AG09309 (cell line): Measurements from ENCODE around the gene PTPRE.

Experiments used
- DNase-seq: peaks from one replicate; pipeline ENCODE4 v3.0.0-alpha.2; 2010; ENCODE audit warnings: low read depth
- H3K4me3 ChIP-seq: 2 replicates; pipeline ENCODE4 v1.5.1; 2011; ENCODE audit warnings: mild to moderate bottlenecking, low read depth, low read length, moderate library complexity; ENCODE audit not compliant: control insufficient read depth
- TF ChIP-seq, protein P1 (sequence below): IDR thresholded peaks from 2 replicates; pipeline ENCODE4 v1.5.1; 2011; ENCODE audit warnings: mild to moderate bottlenecking, low read depth, low read length, inconsistent platforms; ENCODE audit not compliant: insufficient read depth, control insufficient read depth; ENCODE audit errors: missing control alignments

The PTPRE gene

GRCh38 chr10:127911867-127912257 lies 5.0 kb downstream of the PTPRE start:
- H3K4me3 ChIP-seq = no peak overlapping the region
- DNase-seq = no peak
- TF ChIP-seq, protein P1, sequence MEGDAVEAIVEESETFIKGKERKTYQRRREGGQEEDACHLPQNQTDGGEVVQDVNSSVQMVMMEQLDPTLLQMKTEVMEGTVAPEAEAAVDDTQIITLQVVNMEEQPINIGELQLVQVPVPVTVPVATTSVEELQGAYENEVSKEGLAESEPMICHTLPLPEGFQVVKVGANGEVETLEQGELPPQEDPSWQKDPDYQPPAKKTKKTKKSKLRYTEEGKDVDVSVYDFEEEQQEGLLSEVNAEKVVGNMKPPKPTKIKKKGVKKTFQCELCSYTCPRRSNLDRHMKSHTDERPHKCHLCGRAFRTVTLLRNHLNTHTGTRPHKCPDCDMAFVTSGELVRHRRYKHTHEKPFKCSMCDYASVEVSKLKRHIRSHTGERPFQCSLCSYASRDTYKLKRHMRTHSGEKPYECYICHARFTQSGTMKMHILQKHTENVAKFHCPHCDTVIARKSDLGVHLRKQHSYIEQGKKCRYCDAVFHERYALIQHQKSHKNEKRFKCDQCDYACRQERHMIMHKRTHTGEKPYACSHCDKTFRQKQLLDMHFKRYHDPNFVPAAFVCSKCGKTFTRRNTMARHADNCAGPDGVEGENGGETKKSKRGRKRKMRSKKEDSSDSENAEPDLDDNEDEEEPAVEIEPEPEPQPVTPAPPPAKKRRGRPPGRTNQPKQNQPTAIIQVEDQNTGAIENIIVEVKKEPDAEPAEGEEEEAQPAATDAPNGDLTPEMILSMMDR = no peak

DNA sequence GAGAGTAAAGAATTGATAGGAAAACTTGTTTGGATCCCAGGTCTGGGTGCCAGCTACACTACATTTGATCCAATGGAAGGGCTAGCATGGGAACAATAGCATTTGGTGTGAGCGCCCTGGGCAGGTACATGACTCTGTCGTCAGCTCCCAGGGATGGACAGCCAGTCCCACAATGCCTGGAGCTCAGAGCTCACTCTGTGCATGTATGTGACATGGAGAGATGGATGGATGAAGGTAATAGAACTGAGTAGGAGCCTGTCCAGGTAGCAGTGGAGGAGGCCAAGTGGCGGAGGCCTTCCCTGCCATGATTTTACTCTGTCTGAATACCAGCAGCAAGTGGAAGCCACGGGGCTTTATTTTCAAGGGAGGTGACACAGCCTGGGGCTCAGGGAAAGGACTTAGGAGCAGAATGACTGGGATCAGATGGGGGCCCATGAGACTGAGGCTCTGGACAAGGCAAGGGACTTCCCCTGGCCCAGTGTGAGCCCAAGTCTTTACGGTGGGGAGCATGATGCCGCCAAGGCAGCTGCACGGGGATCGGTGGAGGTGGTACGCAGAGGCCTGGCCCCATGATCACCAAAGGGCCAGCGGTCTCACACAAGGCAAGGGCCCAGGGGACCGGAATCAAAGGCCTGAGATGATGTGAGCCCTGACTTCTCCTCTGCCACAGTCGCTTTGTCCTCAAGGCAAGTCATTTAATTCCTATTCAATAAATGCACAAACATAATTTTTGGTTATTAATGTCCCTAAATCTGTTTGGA lies 5.9 kb downstream of the PTPRE start:
- DNase-seq = no peak
- no peak overlapping the region for H3K4me3 ChIP-seq
- TF ChIP-seq, protein P1 = no peak

DNA sequence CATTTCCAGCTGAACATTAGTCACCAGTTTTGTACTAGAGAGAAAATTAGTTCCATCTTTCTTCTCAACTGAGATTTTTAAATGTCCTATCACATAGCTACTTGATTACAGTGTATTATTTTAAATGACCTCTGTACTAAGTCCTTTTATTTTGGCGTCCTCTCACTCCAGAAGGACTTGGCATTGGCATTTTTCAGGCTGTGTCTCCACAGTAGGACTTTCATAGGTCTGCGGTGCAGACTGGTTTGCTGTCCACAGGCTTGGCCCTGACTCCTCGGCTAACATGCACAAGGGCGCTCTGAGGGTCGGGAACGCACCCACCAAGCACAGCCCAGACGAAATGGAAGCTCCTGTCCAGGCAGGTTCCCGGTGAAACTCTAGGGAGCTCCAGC lies 6.5 kb downstream of the PTPRE start:
- no peak overlapping the region for H3K4me3 ChIP-seq

GRCh38 chr10:127915324-127915723 lies 8.4 kb downstream of the PTPRE start:
- H3K4me3 ChIP-seq = no peak overlapping the region
- TF ChIP-seq, protein P1 = no peak
- no peak for DNase-seq

More for the DNA sequence above, 6.5 kb downstream of the PTPRE start:
- TF ChIP-seq, protein P1 = no peak
- no peak for DNase-seq

DNA sequence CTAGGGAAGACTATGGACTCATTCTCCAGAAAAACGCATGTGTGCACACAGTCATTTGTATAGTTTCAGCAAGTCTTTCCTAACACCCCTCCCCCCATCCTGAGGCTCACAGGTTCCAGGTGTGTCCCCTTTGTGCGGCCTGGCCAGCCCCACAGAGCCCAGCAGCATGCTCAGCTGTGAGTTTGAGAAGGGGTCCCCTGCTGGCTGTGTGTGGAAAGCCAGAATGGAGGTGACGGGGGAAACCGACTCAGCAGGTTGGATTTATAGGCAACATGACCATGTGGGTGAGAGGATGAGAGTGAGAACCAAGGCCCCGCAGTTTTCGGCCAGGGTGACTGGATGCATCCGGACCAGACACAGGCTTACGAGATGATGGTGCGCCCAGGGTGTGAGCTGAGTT lies 9.9 kb downstream of the PTPRE start:
- DNase-seq = no peak
- no peak overlapping the region for H3K4me3 ChIP-seq
- TF ChIP-seq, protein P1 = no peak

- no peak for DNase-seq
- TF ChIP-seq, protein P1 = no peak
These were observed 11.7 kb downstream of the PTPRE start for GRCh38 chr10:127918572-127918971.

More at GRCh38 chr10:127918572-127918971, 11.7 kb downstream of the PTPRE start:
- H3K4me3 ChIP-seq = no peak overlapping the region
